Epithelial cell of proximal tubule (primary cell): ENCODE results near the gene PTEN. TPM values are rescaled to one million over a fixed set of nuclear protein-coding genes. Genes with fewer than 3 reads are reported as not detected.
"Not testable (repeated sequence)": the region's sequence is repeated elsewhere in the genome, so short reads cannot be mapped to it uniquely, and the experiment has no call there.

Source experiments
- DNase-seq: peaks from one replicate; pipeline ENCODE4 v3.0.0-alpha.2; 2011; ENCODE audit warnings: low read depth
- H3K4me3 ChIP-seq: 2 replicates; pipeline ENCODE4 v1.5.1; 2011; ENCODE audit warnings: low read depth, mild to moderate bottlenecking, low read length
- total RNA-seq: library from RNA; depleted of rRNA; stranded (reverse); fragments of >200 nt; gene quantifications from 2 replicates; pipeline ENCODE4 v1.2.3, GENCODE V29; 2015
- TF ChIP-seq, protein P1 (sequence below): conservative IDR thresholded peaks from 2 replicates; pipeline ENCODE4 v1.5.1; 2012; ENCODE audit warnings: low read depth, mild to moderate bottlenecking, low read length

The PTEN gene
- total RNA-seq, 1 donor from 2014 or later, result 33.4 TPM

DNA sequence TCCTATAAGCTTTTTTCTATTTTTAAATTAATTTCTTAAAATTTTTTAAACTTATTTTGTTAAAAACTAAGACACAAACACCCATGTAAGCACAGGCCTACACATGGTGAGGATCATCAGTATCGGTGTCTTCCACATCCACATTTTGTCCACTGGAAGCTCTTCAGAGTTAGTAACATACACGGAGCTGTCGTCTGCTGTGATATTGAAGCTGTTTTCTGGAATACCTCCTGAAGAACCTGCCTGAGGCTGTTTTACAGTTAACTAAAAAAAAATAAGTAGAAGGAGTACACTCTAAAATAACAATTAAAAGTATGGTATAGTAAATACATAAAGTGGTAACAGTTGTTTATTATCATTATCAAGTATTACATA is 17.8 kb upstream of the PTEN start:
- TF ChIP-seq, protein P1, sequence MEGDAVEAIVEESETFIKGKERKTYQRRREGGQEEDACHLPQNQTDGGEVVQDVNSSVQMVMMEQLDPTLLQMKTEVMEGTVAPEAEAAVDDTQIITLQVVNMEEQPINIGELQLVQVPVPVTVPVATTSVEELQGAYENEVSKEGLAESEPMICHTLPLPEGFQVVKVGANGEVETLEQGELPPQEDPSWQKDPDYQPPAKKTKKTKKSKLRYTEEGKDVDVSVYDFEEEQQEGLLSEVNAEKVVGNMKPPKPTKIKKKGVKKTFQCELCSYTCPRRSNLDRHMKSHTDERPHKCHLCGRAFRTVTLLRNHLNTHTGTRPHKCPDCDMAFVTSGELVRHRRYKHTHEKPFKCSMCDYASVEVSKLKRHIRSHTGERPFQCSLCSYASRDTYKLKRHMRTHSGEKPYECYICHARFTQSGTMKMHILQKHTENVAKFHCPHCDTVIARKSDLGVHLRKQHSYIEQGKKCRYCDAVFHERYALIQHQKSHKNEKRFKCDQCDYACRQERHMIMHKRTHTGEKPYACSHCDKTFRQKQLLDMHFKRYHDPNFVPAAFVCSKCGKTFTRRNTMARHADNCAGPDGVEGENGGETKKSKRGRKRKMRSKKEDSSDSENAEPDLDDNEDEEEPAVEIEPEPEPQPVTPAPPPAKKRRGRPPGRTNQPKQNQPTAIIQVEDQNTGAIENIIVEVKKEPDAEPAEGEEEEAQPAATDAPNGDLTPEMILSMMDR, result no peak
- DNase-seq, result no peak
- no peak overlapping the region for H3K4me3 ChIP-seq

DNA sequence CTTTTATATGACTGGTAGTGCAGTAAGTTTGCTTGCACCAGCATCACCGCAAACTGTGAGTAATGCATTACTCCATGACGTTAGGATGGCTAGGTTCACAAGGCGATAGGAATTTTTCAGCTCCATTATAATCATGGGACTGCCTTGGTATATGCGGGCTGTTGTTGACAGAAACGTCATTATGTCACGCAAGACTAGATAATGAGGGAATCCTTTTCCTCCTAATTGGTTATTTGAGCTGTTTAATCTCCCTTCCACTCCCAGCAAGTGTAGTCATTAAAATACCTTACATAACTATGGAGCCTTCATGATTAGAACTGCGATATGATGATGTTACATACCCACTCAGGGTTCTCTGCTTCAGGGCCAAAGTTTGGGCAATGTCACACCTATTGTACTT is 17.4 kb upstream of the PTEN start:
- no peak overlapping the region for H3K4me3 ChIP-seq
- TF ChIP-seq, protein P1, result no peak
- peak; percentile 88 for DNase-seq

DNA sequence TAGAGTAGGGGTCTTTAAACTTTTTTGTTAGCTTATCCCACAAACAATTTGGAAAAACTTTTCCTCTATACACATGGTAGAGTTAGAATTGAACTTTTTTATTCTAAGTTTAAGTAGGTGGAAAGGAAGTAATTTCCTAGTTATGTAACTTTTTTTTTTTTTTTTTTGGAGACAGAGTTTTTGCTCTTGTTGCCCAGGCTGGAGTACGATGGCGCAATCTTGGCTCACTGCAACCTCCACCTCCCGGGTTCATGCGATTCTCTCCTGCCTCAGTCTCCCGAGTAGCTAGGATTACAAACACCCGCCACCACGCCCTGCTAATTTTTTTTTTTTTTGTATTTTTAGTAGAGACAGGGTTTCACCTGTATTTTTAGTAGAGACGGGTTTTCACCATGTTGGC is 16.7 kb upstream of the PTEN start:
- DNase-seq, H3K4me3 ChIP-seq: not testable (repeated sequence)

DNA sequence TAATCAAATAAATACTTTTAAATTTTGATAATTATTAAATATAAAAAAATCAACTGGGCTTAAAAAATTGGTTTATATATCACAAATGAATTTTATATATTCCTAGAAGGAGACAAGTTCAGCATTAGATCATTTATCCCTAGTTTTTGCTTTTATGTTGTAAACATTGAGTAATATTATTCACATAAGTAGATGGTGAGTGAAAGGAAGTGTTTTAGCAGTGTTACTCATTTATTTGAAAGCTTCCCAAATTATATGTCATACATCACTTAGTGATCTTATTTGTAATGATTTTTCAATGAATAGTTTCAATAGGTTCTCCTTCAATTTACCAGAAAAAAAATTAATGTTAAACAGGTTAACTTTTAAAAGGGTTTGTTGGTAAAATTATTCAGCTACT is 15.9 kb upstream of the PTEN start:
- H3K4me3 ChIP-seq, result no peak overlapping the region
- TF ChIP-seq, protein P1, result no peak
- DNase-seq, result no peak

DNA sequence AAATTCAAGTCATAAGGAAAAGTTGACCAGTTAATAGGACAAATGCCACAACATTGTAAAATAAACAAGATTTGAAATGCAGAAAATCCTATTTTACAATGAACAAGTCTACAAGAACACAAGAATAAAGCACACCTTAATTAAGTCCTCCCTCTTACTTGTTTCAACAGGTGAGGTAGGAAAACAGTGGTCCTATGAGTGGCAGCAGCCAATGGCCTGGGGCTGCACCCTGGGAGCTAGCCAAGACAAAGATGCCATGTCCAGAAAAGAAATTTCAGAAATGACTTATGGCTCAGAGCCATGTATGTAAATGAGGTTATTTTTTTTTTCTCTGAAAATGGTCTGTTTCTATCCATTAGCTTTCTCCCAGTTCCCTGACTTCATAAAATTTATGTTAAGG is 14.4 kb upstream of the PTEN start:
- H3K4me3 ChIP-seq, result no peak overlapping the region
- DNase-seq, result no peak
- TF ChIP-seq, protein P1, result no peak

DNA sequence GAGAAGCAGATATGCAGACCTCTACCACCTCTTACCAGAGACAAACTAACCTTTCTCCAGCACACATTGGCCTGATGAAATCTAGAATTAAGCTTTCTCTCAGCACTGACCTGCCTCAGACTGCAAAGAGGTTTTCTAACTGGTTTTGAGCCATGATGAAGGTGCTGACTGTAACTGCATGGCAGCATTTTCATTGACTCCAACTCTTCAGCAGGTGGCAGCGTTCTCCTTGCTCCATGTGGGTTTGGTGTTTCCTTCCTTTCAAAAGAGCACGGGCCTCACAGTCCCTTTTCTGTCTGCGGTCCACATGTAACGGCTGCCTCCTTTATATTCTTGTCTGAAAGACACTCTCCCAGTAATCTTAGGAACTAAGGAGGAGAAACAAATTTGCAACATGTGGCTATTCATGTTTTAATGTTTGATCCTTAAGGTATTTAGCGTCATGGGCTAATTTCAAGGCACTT is 12.7 kb upstream of the PTEN start:
- DNase-seq, result no peak

DNA sequence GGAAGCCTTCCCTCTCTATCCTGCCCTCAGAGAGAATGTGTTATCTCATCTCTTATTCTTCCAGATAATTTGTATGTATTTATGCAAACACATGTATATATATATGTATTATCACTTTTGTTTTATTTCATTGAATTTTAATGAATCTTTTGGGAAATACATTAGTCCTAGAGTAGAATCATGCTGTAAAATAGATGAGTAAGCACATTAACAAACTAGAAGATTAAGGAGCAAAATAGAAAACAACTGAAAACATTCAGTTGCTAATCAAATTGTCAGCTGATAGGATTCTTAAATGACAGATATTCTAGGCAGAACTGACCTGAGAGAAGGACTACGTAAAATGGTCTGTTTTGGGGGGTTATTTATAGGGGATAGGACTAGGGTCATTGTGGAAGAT is 11.3 kb upstream of the PTEN start:
- no peak for DNase-seq
- H3K4me3 ChIP-seq, result no peak overlapping the region
- TF ChIP-seq, protein P1, result no peak

More for the DNA sequence above, 12.7 kb upstream of the PTEN start:
- no peak overlapping the region for H3K4me3 ChIP-seq
- TF ChIP-seq, protein P1, result peak; percentile 79

DNA sequence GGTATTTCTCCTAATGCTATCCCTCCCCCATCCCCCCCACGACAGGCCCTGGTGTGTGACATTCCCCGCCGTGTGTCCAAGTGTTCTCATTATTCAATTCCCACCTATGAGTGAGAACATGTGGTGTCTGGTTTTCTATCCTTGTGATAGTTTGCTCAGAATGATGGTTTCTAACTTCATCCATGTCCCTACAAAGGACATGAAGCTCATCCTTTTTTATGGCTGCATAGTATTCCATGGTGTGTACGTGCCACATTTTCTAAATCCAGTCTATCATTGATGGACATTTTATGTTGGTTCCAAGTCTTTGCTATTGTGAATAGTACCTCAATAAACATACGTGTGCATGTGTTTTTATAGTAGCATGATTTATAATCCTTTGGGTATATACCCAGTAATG is 8.2 kb upstream of the PTEN start:
- H3K4me3 ChIP-seq, DNase-seq: not testable (repeated sequence)

DNA sequence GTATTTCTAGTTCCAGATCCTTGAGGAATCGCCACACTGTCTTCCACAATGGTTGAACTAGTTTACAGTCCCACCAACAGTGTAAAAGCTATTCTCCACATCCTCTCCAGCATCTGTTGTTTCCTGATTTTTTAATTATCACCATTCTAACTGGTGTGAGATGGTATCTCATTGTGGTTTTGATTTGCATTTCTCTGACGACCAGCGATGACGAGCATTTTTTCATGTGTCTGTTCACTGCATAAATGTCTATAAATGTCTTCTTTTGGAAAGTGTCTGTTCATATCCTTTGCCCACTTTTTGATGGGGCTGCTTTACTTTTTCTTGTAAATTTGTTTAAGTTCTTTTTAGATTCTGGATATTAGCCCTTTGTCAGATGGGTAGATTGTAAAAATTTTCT is 7.8 kb upstream of the PTEN start:
- DNase-seq, H3K4me3 ChIP-seq: not testable (repeated sequence)
